ENCODE measurements around the gene PRMT1. TPM values are rescaled to one million over a fixed set of nuclear protein-coding genes. Genes with fewer than 3 reads are reported as not detected.

The PRMT1 gene
- total and polyA plus RNA-seq, 9 of the 15 experiments (the other 6 are each of a cell fraction or from before 2014, with no cell fraction given): 13.3 to 464 (median 326) TPM

- FAIRE-seq: peak; percentile 62
- ChIA-PET CTCF (ENCODE audit: low intra/inter-chr PET ratio) (no interaction called here), POLR2A (interaction anchor here (0.7 to 2.8 kb wide), 11 partner anchors 12 to 146 kb away, joined by 3 to 27 read pairs (median 5); partner anchors contain the start of genes PRMT1 and RPS11)
- in situ Hi-C loops (cut with MboI) (no loop called here), intact Hi-C loops (cut with micrococcal nuclease) (loop anchor here (2.0 kb wide), 1 partner anchor 34 kb away; the partner anchor contains the start of gene PRMT1)
- BruUV-seq (replicated peaks): no TSS peak
- Histone ChIP-seq H3K27me3 (ENCODE audit: control insufficient read depth in 2 of 2, insufficient read depth in 2 of 2, low read length in 2 of 2) (no peaks in the 10 kb centered on the region), H3K36me3 (ENCODE audit: control insufficient read depth, insufficient read depth, low read length) (peaks cover 43% of the 10 kb centered on the region; the same call in 2 of the 3 replicates), H3K79me2 (ENCODE audit: control insufficient read depth, insufficient read depth, low read length) (peaks cover 48% of the 10 kb centered on the region), H3K4me1 (replicated peaks in 1 of 2; ENCODE audit: control insufficient read depth in 2 of 2, insufficient read depth in 2 of 2, low read length in 2 of 2) (peaks cover 27 to 54% of the 10 kb centered on the region in 2 experiments), H3K9ac (ENCODE audit: insufficient read depth in 1 of 2, low read depth in 2 of 2, low read length in 2 of 2) (peak overlapping the region; percentile 98 to 99), H3K4me3 (peak overlapping the region; percentile 97), H3K27ac (ENCODE audit: extremely low read depth, low read depth, low read length) (peak overlapping the region; percentile 97), H2AFZ (ENCODE audit: low read depth, low read length) (peak overlapping the region; percentile 66), H3K4me2 (ENCODE audit: insufficient read depth, low read length) (peak overlapping the region; percentile 98), H3K9me3 (replicated peaks; ENCODE audit: control insufficient read depth, insufficient read depth, low read depth, low read length) (no peaks in the 10 kb centered on the region), H3K9me1 (ENCODE audit: control insufficient read depth, insufficient read depth, low read length) (no peaks in the 10 kb centered on the region), H4K20me1 (replicated peaks; ENCODE audit: control insufficient read depth, insufficient read depth, low read length) (no peaks in the 10 kb centered on the region)
- WGBS (ENCODE audit: insufficient coverage, low coverage, missing lambda C conversion rate): 0% methylated on average over 5 of the region's 5 CpGs
- ATAC-seq: no peak
- DNase-seq (ENCODE audit: extremely low read depth in 1 of 4, low spot score in 3 of 4): peak in 1 of 4 experiments; percentile 44
- TF ChIP-seq THAP7 (CRISPR knock-in tag; IDR thresholded peaks at IDR 0.05): no peak
- TF ChIP-seq SP1 (CRISPR knock-in tag; IDR thresholded peaks at IDR 0.05): no peak
- no peak for TF ChIP-seq HEY1 (CRISPR knock-in tag; IDR thresholded peaks at IDR 0.05; ENCODE audit: borderline replicate concordance)
- TF ChIP-seq ETS2 (tag; IDR thresholded peaks at IDR 0.05; ENCODE audit: borderline replicate concordance, poor library complexity, severe bottlenecking): no peak
- 0 out of 4 replicates have a peak, but pooled peaks of 1 of the 2 experiments have one; percentile 19 for TF ChIP-seq HDAC1 (IDR thresholded peaks at IDR 0.05)
- no peak for TF ChIP-seq POLR2H (tag; IDR thresholded peaks at IDR 0.05; ENCODE audit: low read depth)
- no peak for TF ChIP-seq NR4A1 (CRISPR knock-in tag; IDR thresholded peaks at IDR 0.05)
- no peak for TF ChIP-seq NR4A1 (tag; IDR thresholded peaks at IDR 0.05)
- no peak for TF ChIP-seq ZBTB34 (CRISPR knock-in tag; IDR thresholded peaks at IDR 0.05)
- TF ChIP-seq PHF8 (IDR thresholded peaks at IDR 0.05; ENCODE audit: borderline replicate concordance, low read length): peak; percentile 18; the same call in 1 of the 2 replicates
- no peak for TF ChIP-seq ZNF639 (CRISPR knock-in tag; conservative IDR thresholded peaks at IDR 0.05 in 1 of 2, IDR thresholded peaks at IDR 0.05 in 1 of 2)
- TF ChIP-seq RB1 (IDR thresholded peaks at IDR 0.05; ENCODE audit: low read depth): no peak
- TF ChIP-seq CTCF (IDR thresholded peaks at IDR 0.05 in 2 of 3, conservative IDR thresholded peaks at IDR 0.05 in 1 of 3; ENCODE audit: insufficient read depth in 2 of 3, low read depth in 1 of 3, low read length in 3 of 3): peak in 2 of 3 experiments; percentile 1 to 20; a peak in 2 of 6 replicates
- no peak for TF ChIP-seq ZNF41 (CRISPR knock-in tag; conservative IDR thresholded peaks at IDR 0.05)
- no peak for TF ChIP-seq MTF1 (CRISPR knock-in tag; IDR thresholded peaks at IDR 0.05; ENCODE audit: borderline replicate concordance)
These were observed 34.5 kb upstream of the PRMT1 start for GRCh38 chr19:49642492-49643035.
